Neural progenitor cell (in vitro differentiated cells): Measurements from ENCODE around the gene SLCO4A1. TPM values are rescaled to one million over a fixed set of nuclear protein-coding genes. Genes with fewer than 3 reads are reported as not detected.

Source experiments
- DNase-seq: peaks from one replicate; pipeline ENCODE4 v3.0.0-alpha.2; 2016; ENCODE audit warnings: low spot score
- H2AFZ ChIP-seq: fragments of 200-600 bp; sonication (generic); replicated peaks from 2 replicates; pipeline ENCODE4 v1.6.1; 2016; ENCODE audit warnings: antibody characterized with exemption
- H3F3A ChIP-seq: fragments of 200-600 bp; sonication (generic); 2 replicates; pipeline ENCODE4 v1.6.1; 2016; ENCODE audit warnings: antibody characterized with exemption, low read depth
- H3K27ac ChIP-seq: fragments of 200-600 bp; sonication (generic); 2 replicates; pipeline ENCODE4 v1.5.1; 2016; ENCODE audit warnings: mild to moderate bottlenecking
- H3K27me3 ChIP-seq: fragments of 200-600 bp; sonication (generic); 2 replicates; pipeline ENCODE4 v1.6.1; 2016; ENCODE audit warnings: mild to moderate bottlenecking, moderate library complexity
- H3K36me3 ChIP-seq: fragments of 200-600 bp; sonication (generic); 2 replicates; pipeline ENCODE4 v1.5.1; 2016
- H3K4me1 ChIP-seq: fragments of 200-600 bp; sonication (generic); 2 replicates; pipeline ENCODE4 v1.6.1; 2016; ENCODE audit warnings: mixed run types
- H3K4me2 ChIP-seq: fragments of 200-600 bp; sonication (generic); 2 replicates; pipeline ENCODE4 v1.6.1; 2016
- H3K4me3 ChIP-seq: fragments of 200-600 bp; sonication (generic); 2 replicates; pipeline ENCODE4 v1.5.1; 2016
- H3K79me2 ChIP-seq: fragments of 200-600 bp; sonication (generic); 2 replicates; pipeline ENCODE4 v1.6.1; 2016; ENCODE audit warnings: low read depth
- H3K9ac ChIP-seq: fragments of 200-600 bp; sonication (generic); 2 replicates; pipeline ENCODE4 v1.6.1; 2016
- H3K9me3 ChIP-seq: fragments of 200-600 bp; sonication (generic); 2 replicates; pipeline ENCODE4 v1.5.1; 2016; ENCODE audit warnings: low read depth
- H4K20me1 ChIP-seq: fragments of 200-600 bp; sonication (generic); 2 replicates; pipeline ENCODE4 v1.6.1; 2016; ENCODE audit warnings: low read depth
- H3K27ac Mint-ChIP-seq: 3 replicates; pipeline ENCODE4 v1.8.0; 2021; ENCODE audit warnings: mixed read lengths
- H3K27me3 Mint-ChIP-seq: 2 replicates; pipeline ENCODE4 v1.8.0; 2022; ENCODE audit warnings: low read depth, mild to moderate bottlenecking, inconsistent platforms, moderate library complexity, mixed read lengths; ENCODE audit not compliant: insufficient read depth
- H3K36me3 Mint-ChIP-seq: 3 replicates; pipeline ENCODE4 v1.8.0; 2021; ENCODE audit warnings: mixed read lengths
- H3K4me1 Mint-ChIP-seq: 3 replicates; pipeline ENCODE4 v1.8.0; 2021; ENCODE audit warnings: mixed read lengths
- H3K4me3 Mint-ChIP-seq: 3 replicates; pipeline ENCODE4 v1.8.0; 2021; ENCODE audit warnings: mild to moderate bottlenecking, moderate library complexity, mixed read lengths
- H3K9me3 Mint-ChIP-seq: 3 replicates; pipeline ENCODE4 v1.8.0; 2020; ENCODE audit warnings: mixed read lengths
- CTCF ChIP-seq: fragments of 200-600 bp; sonication (generic); IDR thresholded peaks from 2 replicates; pipeline ENCODE4 v1.5.1; 2017; ENCODE audit warnings: antibody characterized with exemption, mild to moderate bottlenecking
- EZH2 ChIP-seq: fragments of 200-600 bp; sonication (generic); IDR thresholded peaks from 2 replicates; pipeline ENCODE4 v1.6.1; 2017; ENCODE audit warnings: antibody characterized with exemption, mild to moderate bottlenecking, moderate library complexity
- EZH2phosphoT487 ChIP-seq: fragments of 200-600 bp; sonication (generic); IDR thresholded peaks from 2 replicates; pipeline ENCODE4 v1.6.1; 2017; ENCODE audit warnings: antibody characterized with exemption
- total RNA-seq: library from RNA; depleted of rRNA; stranded (reverse); fragments of >200 nt; gene quantifications from 2 replicates; pipeline ENCODE4 v1.2.3, GENCODE V29; 2015; ENCODE audit warnings: low replicate concordance

SLCO4A1 gene
- total RNA-seq, 1 donor from 2014 or later, result 0.88 TPM

GRCh38 chr20:62606551-62607201, 35.6 kb upstream of the SLCO4A1 start:
- Histone ChIP-seq H3K4me3 (no peak overlapping the region), H3K9ac (no peak overlapping the region), H2AFZ (no peak overlapping the region), H3K79me2 (no peaks in the 10 kb centered on the region), H3F3A (no peaks in the 10 kb centered on the region), H3K27me3 (peaks cover 6% of the 10 kb centered on the region), H3K9me3 (no peaks in the 10 kb centered on the region), H3K4me2 (no peak overlapping the region), H3K36me3 (no peaks in the 10 kb centered on the region), H3K4me1 (no peaks in the 10 kb centered on the region), H4K20me1 (no peaks in the 10 kb centered on the region), H3K27ac (no peak overlapping the region)
- peaks cover 14% of the 10 kb centered on the region for H3K4me1 Mint-ChIP-seq
- no peak overlapping the region for H3K4me3 Mint-ChIP-seq
- no peak overlapping the region for H3K27ac Mint-ChIP-seq
- H3K36me3 Mint-ChIP-seq, result no peaks in the 10 kb centered on the region
- H3K27me3 Mint-ChIP-seq, result peaks cover 10% of the 10 kb centered on the region
- no peak for DNase-seq
- H3K9me3 Mint-ChIP-seq, result peaks cover 5% of the 10 kb centered on the region
- TF ChIP-seq EZH2phosphoT487 (no peak), CTCF (no peak), EZH2 (no peak)

GRCh38 chr20:62607366-62608217, 34.7 kb upstream of the SLCO4A1 start:
- no peak overlapping the region for H2AFZ ChIP-seq
- no peak overlapping the region for H3K27ac Mint-ChIP-seq
- peaks cover 14% of the 10 kb centered on the region for H3K4me1 Mint-ChIP-seq

GRCh38 chr20:62608218-62608565, 34.1 kb upstream of the SLCO4A1 start:
- Histone ChIP-seq H3K36me3 (no peaks in the 10 kb centered on the region), H2AFZ (no peak overlapping the region), H3K4me3 (no peak overlapping the region), H4K20me1 (no peaks in the 10 kb centered on the region), H3K79me2 (no peaks in the 10 kb centered on the region), H3K9me3 (no peaks in the 10 kb centered on the region), H3K27ac (no peak overlapping the region), H3F3A (no peaks in the 10 kb centered on the region), H3K4me2 (no peak overlapping the region), H3K27me3 (peaks cover 6% of the 10 kb centered on the region), H3K4me1 (no peaks in the 10 kb centered on the region), H3K9ac (no peak overlapping the region)
- H3K4me3 Mint-ChIP-seq, result no peak overlapping the region
- H3K9me3 Mint-ChIP-seq, result peaks cover 8% of the 10 kb centered on the region
- TF ChIP-seq EZH2, result no peak
- no peak for TF ChIP-seq EZH2phosphoT487
- no peak for TF ChIP-seq CTCF
- DNase-seq, result no peak
- H3K27ac Mint-ChIP-seq, result no peak overlapping the region
- peaks cover 11% of the 10 kb centered on the region for H3K4me1 Mint-ChIP-seq
- no peaks in the 10 kb centered on the region for H3K36me3 Mint-ChIP-seq
- peaks cover 8% of the 10 kb centered on the region for H3K27me3 Mint-ChIP-seq

More at GRCh38 chr20:62607366-62608217, 34.7 kb upstream of the SLCO4A1 start:
- Histone ChIP-seq H3K36me3 (no peaks in the 10 kb centered on the region), H3K4me3 (no peak overlapping the region), H4K20me1 (no peaks in the 10 kb centered on the region), H3K9ac (no peak overlapping the region), H3K4me2 (no peak overlapping the region), H3K79me2 (no peaks in the 10 kb centered on the region), H3F3A (no peaks in the 10 kb centered on the region), H3K27ac (no peak overlapping the region), H3K27me3 (peaks cover 6% of the 10 kb centered on the region), H3K9me3 (no peaks in the 10 kb centered on the region), H3K4me1 (no peaks in the 10 kb centered on the region)
- DNase-seq, result no peak
- Mint-ChIP-seq H3K27me3 (peaks cover 8% of the 10 kb centered on the region), H3K36me3 (no peaks in the 10 kb centered on the region), H3K4me3 (no peak overlapping the region), H3K9me3 (peaks cover 5% of the 10 kb centered on the region)
- TF ChIP-seq EZH2 (no peak), CTCF (no peak), EZH2phosphoT487 (no peak)
